Measurements from ENCODE around the gene SPATA17.

SPATA17 gene

DNA sequence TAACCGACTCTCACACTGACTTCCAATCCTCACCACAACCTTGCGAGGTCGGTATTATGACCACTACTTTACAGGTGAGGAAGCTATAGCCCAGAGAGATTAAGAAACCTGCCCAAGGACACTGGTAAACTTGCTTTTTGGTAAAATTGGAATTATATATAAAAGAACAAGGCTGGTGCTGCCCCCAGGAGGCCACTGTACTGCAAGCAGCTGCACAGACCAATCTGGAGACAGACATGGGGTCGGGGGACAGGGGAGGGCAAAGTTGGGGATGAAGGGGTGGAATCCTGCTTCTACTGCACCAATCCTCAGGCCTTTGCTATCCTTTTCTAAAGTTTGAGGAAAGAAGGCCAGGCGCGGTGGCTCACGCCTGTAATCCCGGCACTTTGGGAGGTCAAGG, 280.8 kb downstream of the SPATA17 start:
- no peak for DNase-seq (ENCODE audit: low spot score)

GRCh38 chr1:217917281-217917887, 286.2 kb downstream of the SPATA17 start:
- DNase-seq (ENCODE audit: low spot score): no peak

DNA sequence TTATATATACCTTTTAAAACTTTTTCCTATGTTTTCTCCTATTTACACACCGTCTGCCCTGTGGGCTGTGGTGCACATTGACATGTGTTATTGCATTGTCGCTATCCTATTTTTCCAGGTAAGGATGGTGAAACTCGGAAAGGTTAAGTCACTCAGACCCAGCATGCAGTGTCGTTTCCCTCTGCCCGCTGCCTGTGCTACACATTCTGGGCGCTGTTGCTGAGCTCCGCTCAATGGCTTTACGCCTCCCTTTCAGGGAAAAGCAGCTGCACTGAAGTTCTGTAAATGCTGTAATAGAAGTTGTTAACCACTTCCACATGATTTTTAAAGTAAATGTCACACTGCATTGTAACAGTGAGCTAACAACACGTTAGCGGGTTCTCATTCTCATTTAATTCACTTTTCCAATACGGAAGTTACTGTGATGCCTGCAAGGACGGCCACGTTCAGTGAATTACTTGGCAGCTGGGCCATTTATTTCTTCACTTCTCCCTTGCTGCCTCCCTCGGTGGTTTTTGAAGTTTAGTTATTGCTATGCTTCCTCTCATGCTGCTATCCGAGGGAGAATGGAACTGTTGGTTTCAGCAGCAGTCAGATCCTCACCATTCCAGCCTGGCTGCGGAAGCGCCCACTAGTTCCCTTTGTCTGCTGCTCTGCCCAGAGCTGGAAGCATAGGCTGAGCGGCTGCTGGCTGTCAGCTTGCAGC, 288.7 kb downstream of the SPATA17 start:
- no peak for DNase-seq (ENCODE audit: low spot score)
